Heart right ventricle (tissue), 16 donors: ENCODE data around the gene KCNG3. TPM values are rescaled to one million over a fixed set of nuclear protein-coding genes. Genes with fewer than 3 reads are reported as not detected.

Source experiments
- ATAC-seq, 8 donors: fragments of 200-7000 bp; cut with Tn5 transposase; one replicate each; pipeline ENCODE4 v1.9.1; 2020; ENCODE audit warnings: mild to moderate bottlenecking in 8 of 8, moderate library complexity in 8 of 8, moderate number of reproducible peaks in 1 of 8
- DNase-seq, 2 donors: peaks; one replicate each; pipeline ENCODE4 v3.0.0-alpha.2; 2020
- H3K27ac ChIP-seq, 10 donors: fragments of 200-600 bp; sonication (generic) in 2 of 10; one replicate each; pipeline versions ENCODE4 v1.5.0 to v1.8.0; 2020 to 2022; ENCODE audit warnings: mild to moderate bottlenecking in 3 of 10
- H3K27me3 ChIP-seq, 7 donors: fragments of 200-600 bp; one replicate each; pipeline ENCODE4 v1.8.0; 2021 to 2022; ENCODE audit warnings: mild to moderate bottlenecking in 2 of 7
- H3K36me3 ChIP-seq, 9 donors: fragments of 200-600 bp; sonication (generic) in 1 of 9; one replicate each; pipeline versions ENCODE4 v1.5.0 to v1.8.0; 2020 to 2022; ENCODE audit warnings: mild to moderate bottlenecking in 2 of 9
- H3K4me1 ChIP-seq, 9 donors: fragments of 200-600 bp; sonication (generic) in 1 of 9; one replicate each; pipeline versions ENCODE4 v1.5.0 to v1.8.0; 2020 to 2022; ENCODE audit warnings: mild to moderate bottlenecking in 4 of 9
- H3K4me3 ChIP-seq, 10 donors: fragments of 200-600 bp; sonication (generic) in 2 of 10; one replicate each; pipeline versions ENCODE4 v1.5.0 to v1.8.0; 2020 to 2022; ENCODE audit warnings: mild to moderate bottlenecking in 7 of 10, moderate library complexity in 2 of 10
- H3K9me3 ChIP-seq, 11 donors: fragments of 200-600 bp in 10 of 11; sonication (generic) in 2 of 11; one replicate each; pipeline versions ENCODE4 v1.5.0 to v1.8.0; 2013 to 2022; ENCODE audit warnings: mild to moderate bottlenecking in 2 of 11, control low read depth in 1 of 11, moderate library complexity in 1 of 11
- CTCF ChIP-seq, 9 donors: fragments of 200-600 bp; sonication (generic) in 2 of 9; IDR thresholded peaks; one replicate each; pipeline versions ENCODE4 v1.5.0 to v1.8.0; 2021 to 2022; ENCODE audit warnings: antibody characterized with exemption in 9 of 9, mild to moderate bottlenecking in 5 of 9, moderate library complexity in 1 of 9
- WGBS, 2 donors: extraction: QIAGEN DNeasy Blood & Tissue Kit; methylation state at CpG; one replicate each; pipeline ENCODE4 v1.1.7; 2013; ENCODE audit warnings: inconsistent platforms in 1 of 2; 5-methylcytosine and 5-hydroxymethylcytosine counted together
- intact Hi-C, 10 donors: fragments of 100-400 bp; cut with DNase I; formaldehyde crosslinking; loops; one replicate each; pipeline versions ENCODE4 v1.11.1 to v1.14.2; 2022
- long read RNA-seq, 3 donors: library from polyadenylated mRNA; unstranded; transcript quantifications; one replicate each; pipeline ENCODE4 v2.0.0, GENCODE V29; 2020 to 2021
- polyA plus RNA-seq, 2 donors: library from polyadenylated mRNA; stranded (reverse); fragments of 200-250 nt; gene quantifications; one replicate each; pipeline ENCODE4 v1.2.3, GENCODE V29; 2013
- total RNA-seq, 10 donors: library from RNA; stranded (reverse); fragmentation: NEBNext Ultra II Directional in 3 of 10; extraction: Animal tissue kit (Norgen Biotek cat#: 25700) in 3 of 10; gene quantifications; one replicate each; pipeline versions ENCODE4 v1.2.1 to v1.2.4, GENCODE V29; 2021 to 2023
- donor health status: Arrhythmogenic right ventricular cardiomyopathy.
- donor health status: ischemic (EF 13 %, LVEDD 7.1; RV severe dilation, severe dysfunction).
- donor health status: healthy with polysubstance abuse.
- donor health status: DM: no; HTN: yes; CAD: no.
- donor health status: DM: no; HTN: no; CAD: no.
- donor health status: ischemic (EF 25% LVEDD 6.9; RV normal size, moderate dysfunction).
- donor health status: ischemic (EF 25% LVEDD 5.7; RV mildly dilated, moderate dysfunction).
- donor health status: healthy.
- donor health status: DM: yes; HTN: yes; CAD: no.
- donor health status: Ischemic cardiomyopathy.
- donor health status: ischemic (EF 35%, LVEDD 5.7; RV mildly dilated, moderate dysfunction).
- donor health status: nonischemic (EF 11% LVEDD 7.7; RV severe dilation, severe dysfunction).
- donor health status: DM: yes; HTN: yes; CAD: no.
- donor health status: PGD.
- donor health status: ischemic (EF 29% LVEDD 5.4; RV normal size, mild dysfunction).
- donor health status: nonischemic (EF 23%, LVEDD 6.1; RV moderate dilation, normal function).

KCNG3 gene, protein sequence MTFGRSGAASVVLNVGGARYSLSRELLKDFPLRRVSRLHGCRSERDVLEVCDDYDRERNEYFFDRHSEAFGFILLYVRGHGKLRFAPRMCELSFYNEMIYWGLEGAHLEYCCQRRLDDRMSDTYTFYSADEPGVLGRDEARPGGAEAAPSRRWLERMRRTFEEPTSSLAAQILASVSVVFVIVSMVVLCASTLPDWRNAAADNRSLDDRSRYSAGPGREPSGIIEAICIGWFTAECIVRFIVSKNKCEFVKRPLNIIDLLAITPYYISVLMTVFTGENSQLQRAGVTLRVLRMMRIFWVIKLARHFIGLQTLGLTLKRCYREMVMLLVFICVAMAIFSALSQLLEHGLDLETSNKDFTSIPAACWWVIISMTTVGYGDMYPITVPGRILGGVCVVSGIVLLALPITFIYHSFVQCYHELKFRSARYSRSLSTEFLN
- total RNA-seq, result not detected
- not detected for polyA plus RNA-seq
- long read RNA-seq, donor 1, result 0 reads
- long read RNA-seq, donor 2, result 0 reads
- long read RNA-seq, donor 3, result 0 reads

- Histone ChIP-seq H3K27me3 (peaks cover 13 to 85% (median 54%) of the 10 kb centered on the region in 7 donors), H3K4me1 (peaks cover 0 to 20% (median 10%) of the 10 kb centered on the region in 9 donors), H3K9me3 (no peaks in the 10 kb centered on the region), H3K36me3 (no peaks in the 10 kb centered on the region), H3K27ac (no peak within 1 kb of the TSS), H3K4me3 (peak within 1 kb of the TSS; percentile 34 to 64 (median 60))
- ATAC-seq (peak; percentile 53 to 92 (median 78)), DNase-seq (peak; percentile 23 to 56)
- no peak for TF ChIP-seq CTCF (IDR thresholded peaks at IDR 0.05)
- WGBS, 2 donors, result 0 to 2% methylated on average over 86 to 122 of the region's 123 CpGs
- intact Hi-C loops, result loop anchor here in 2 of 10 donors (2.0 to 5.0 kb wide), 2 partner anchors 169 kb away; no protein-coding TSS in a partner anchor
These were observed at the start of gene KCNG3 for GRCh38 chr2:42493468-42494354. Gene KCNG3 (minus strand): TSS chr2:42493982. CDS start chr2:42493501, 481 bp downstream.

- no peak overlapping the region for H3K4me3 ChIP-seq
- no peaks in the 10 kb centered on the region for H3K4me1 ChIP-seq
- 82 to 88% methylated on average over 4 of the region's 4 CpGs for WGBS, 2 donors
- no peak for DNase-seq
- H3K36me3 ChIP-seq, result no peaks in the 10 kb centered on the region
- no peaks in the 10 kb centered on the region for H3K9me3 ChIP-seq
- H3K27ac ChIP-seq, result no peak overlapping the region
- no peak for ATAC-seq
- intact Hi-C loops, result no loop called here
- TF ChIP-seq CTCF (IDR thresholded peaks at IDR 0.05), result no peak
- no peaks in the 10 kb centered on the region for H3K27me3 ChIP-seq
These were observed 49.1 kb upstream of the KCNG3 start for GRCh38 chr2:42542871-42543270.

- DNase-seq (no peak), ATAC-seq (no peak)
- Histone ChIP-seq H3K9me3 (no peaks in the 10 kb centered on the region), H3K27ac (no peak overlapping the region), H3K27me3 (no peaks in the 10 kb centered on the region), H3K4me1 (no peaks in the 10 kb centered on the region), H3K4me3 (no peak overlapping the region), H3K36me3 (no peaks in the 10 kb centered on the region)
- intact Hi-C loops, result no loop called here
- WGBS, 2 donors, result 96 to 100% methylated on average over 3 of the region's 3 CpGs
- TF ChIP-seq CTCF (IDR thresholded peaks at IDR 0.05), result no peak
These were observed 43.7 kb upstream of the KCNG3 start for GRCh38 chr2:42537493-42537892.

DNA sequence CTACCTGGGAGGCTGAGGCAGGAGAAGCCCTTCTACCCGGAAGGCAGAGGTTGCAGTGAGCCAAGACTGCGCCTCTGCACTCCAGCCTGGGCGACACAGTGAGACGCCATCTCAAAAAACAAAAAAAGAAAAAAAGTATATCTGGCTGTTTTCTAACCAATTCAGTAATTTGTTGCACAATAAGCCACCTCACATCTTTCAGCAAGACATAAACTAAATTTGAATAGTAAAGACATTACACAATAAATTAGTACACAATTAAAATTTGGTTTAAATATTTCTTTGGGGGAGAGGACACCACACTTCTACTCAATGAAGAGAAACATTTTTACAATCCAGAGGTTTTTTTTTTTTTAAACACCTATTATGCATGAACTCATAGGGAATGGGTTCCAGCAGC is 38.6 kb upstream of the KCNG3 start:
- no peak for ATAC-seq
- intact Hi-C loops, result no loop called here
- 93 to 97% methylated on average over 4 of the region's 4 CpGs for WGBS, 2 donors

More for the DNA sequence above, 38.6 kb upstream of the KCNG3 start:
- Histone ChIP-seq H3K4me3 (no peak overlapping the region), H3K27me3 (no peaks in the 10 kb centered on the region), H3K27ac (no peak overlapping the region), H3K4me1 (no peaks in the 10 kb centered on the region), H3K36me3 (no peaks in the 10 kb centered on the region), H3K9me3 (no peaks in the 10 kb centered on the region)
- DNase-seq, result no peak
- no peak for TF ChIP-seq CTCF (IDR thresholded peaks at IDR 0.05)
